ENCODE measurements around the gene CORO2A.
"Not testable (repeated sequence)": the region's sequence is repeated elsewhere in the genome, so short reads cannot be mapped to it uniquely, and the experiment has no call there.

The CORO2A gene

GRCh38 chr9:98078895-98079294 is 113.5 kb downstream of the CORO2A start:
- DNase-seq, result no peak

DNA sequence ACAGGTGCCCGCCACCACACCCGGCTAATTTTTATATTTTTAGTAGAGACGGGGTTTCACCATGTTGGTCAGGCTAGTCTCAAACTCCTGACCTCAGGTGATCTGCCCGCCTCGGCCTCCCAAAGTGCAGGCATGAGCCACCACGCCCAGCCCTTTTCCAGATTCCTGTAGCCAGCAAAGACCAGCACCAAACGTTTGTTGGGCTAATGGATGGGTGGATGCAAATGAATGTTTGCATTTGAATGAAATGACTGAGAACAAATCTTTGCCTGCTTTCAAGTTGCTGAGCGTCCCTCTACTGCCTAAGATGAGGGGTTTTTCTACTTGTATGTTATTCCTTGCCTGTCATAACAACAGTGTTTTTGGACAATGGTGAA is 115.9 kb downstream of the CORO2A start:
- not testable (repeated sequence) for DNase-seq

DNA sequence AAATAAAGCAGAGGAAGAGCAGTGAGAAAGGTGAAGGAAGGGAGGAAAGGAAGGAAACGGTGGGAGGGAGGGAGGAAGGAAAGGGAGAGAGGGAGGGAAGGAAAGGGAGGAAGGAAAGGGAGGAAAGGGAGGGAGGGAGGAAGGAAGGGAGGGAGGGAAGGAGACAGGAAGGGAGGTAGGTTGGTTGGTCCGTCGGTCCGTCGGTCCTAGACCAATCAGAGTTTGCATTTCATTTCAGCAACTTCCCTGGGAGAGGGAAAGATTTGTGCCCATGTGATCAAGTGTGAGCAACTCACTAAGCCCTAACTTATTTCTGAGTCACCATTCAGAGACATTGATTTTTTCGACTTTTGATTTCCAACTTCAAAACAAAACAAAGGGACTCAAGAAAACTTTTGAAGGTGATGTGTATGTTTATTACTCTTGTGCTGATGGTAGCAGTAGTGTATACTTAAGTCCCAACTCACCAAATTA is 117.1 kb downstream of the CORO2A start:
- no peak for DNase-seq

DNA sequence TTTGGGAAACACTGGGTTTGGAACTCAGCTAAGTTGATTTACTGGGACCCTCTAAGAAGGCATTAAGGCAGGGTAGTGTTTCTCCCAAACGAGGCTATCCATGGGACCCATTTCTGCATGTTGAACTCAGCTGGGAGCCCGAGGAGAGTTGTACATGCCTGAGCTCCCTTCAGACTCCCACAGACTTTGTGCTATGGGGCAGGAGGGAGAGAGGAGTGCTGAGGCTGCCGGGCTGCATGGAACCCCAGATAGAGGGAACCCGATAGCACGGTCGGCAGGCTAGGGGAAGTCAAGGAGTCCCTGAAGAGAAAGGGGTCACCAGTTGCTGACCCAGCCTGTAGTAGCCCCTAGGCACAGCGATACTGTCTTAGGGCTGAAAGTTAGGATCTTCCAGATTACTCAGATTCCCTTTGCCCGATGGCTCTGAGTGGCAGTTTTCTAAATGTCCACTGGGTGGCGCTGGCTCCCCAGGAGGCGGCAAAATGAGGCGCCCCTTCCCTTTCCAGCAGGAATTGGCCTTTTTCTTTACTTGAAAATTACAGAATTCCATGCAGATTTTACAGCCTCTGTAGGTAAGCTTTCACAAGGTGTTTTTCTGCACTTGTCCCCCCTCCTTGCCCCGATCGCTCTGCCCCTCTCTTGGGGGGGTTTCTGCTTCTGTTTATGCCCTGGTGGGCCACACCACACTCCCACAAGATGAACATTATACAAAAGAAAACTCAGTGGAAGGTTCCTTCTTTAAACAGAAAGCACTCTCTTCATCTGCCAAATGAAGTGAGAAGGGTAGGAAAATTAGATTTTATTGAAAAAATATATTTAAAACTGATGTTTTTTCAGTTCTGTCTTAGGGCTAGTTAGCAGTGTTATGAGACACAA is 118.1 kb downstream of the CORO2A start:
- no peak for DNase-seq

- DNase-seq, result no peak
These were observed 120.7 kb downstream of the CORO2A start for GRCh38 chr9:98071737-98072136.
